NB4 (cell line): ENCODE results near the gene NEIL3.

ENCODE experiments used
- CTCF ChIP-seq: IDR thresholded peaks from one replicate; pipeline ENCODE4 v1.5.1; 2012; ENCODE audit warnings: low read depth, low read length
- MYC ChIP-seq: IDR thresholded peaks from 2 replicates; pipeline ENCODE4 v1.6.1; 2011; ENCODE audit warnings: low read depth, low read length
- POLR2A ChIP-seq: IDR thresholded peaks from 2 replicates; pipeline ENCODE4 v1.6.1; 2011; ENCODE audit warnings: mild to moderate bottlenecking; ENCODE audit not compliant: insufficient read length; ENCODE audit errors: extremely low read depth
- TF ChIP-seq, protein P1 (sequence below): IDR thresholded peaks from 2 replicates; pipeline ENCODE4 v1.6.1; 2011; ENCODE audit warnings: low read depth, low read length

DNA sequence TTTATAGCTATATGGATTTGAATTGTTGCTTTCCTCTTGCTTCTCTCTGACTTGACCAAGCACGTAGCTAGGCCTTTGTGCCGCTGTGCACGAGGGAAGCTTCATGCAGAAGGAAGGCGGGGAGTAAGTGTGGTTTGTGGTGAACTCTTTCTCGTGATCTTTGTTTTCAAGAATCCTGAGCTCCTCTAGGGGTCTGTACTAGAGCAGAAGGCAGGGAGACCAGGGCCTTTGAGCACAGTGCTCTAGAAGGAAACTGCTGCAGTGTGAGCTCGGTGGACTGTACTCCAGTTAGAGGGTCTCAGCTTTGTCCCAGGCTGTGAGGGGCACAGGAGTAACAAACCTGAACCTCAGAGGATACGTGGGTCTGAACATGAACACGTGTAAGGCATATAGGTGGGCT is 83.6 kb downstream of the NEIL3 start:
- TF ChIP-seq POLR2A (no peak), CTCF (no peak), MYC (no peak)
- TF ChIP-seq, protein P1, sequence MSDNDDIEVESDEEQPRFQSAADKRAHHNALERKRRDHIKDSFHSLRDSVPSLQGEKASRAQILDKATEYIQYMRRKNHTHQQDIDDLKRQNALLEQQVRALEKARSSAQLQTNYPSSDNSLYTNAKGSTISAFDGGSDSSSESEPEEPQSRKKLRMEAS: no peak
